GM12878 (cell line): Measurements from ENCODE around the gene MGAT4C. TPM values are rescaled to one million over a fixed set of nuclear protein-coding genes. Genes with fewer than 3 reads are reported as not detected.

Experiments
- ATAC-seq: fragments of 200-7000 bp; cut with Tn5 transposase; 3 replicates; pipeline ENCODE4 v1.9.1; 2020; ENCODE audit warnings: mild to moderate bottlenecking, moderate library complexity
- BruUV-seq: library from RNA; stranded (reverse); fragments of 400-500 nt; replicated peaks from 2 replicates; lab custom pipeline; 2021; lab: Mats Ljungman, UMichigan
- CTCF ChIA-PET: fragments of 300-600 bp; sonication (Branson Sonifier 250); formaldehyde crosslinking; extraction: SDS; loops from one replicate; lab custom pipeline; 2021; ENCODE audit warnings: inconsistent platforms; lab: Yijun Ruan, JAX
- POLR2A ChIA-PET: fragments of 350-600 bp; formaldehyde crosslinking; extraction: SDS; loops from one replicate; lab custom pipeline; 2021; ENCODE audit warnings: inconsistent platforms; lab: Charles Lee
- RAD21 ChIA-PET: fragments of 300-600 bp; sonication (Branson Sonifier 250); formaldehyde crosslinking; loops from one replicate; lab custom pipeline; 2023; ENCODE audit warnings: antibody characterized with exemption; ENCODE audit not compliant: unreplicated experiment; lab: Charles Lee
- SMC1A ChIA-PET: fragments of 300-600 bp; sonication (Branson Sonifier 250); formaldehyde crosslinking; loops from one replicate; lab custom pipeline; 2023; ENCODE audit not compliant: unreplicated experiment, uncharacterized antibody; lab: Charles Lee
- DNase-seq: peaks from one replicate; pipeline ENCODE4 v3.0.0-alpha.2; 2011; ENCODE audit warnings: low read depth, low spot score
- FAIRE-seq: peaks from 3 replicates; lab custom pipeline; 2011; peaks lifted over from hg19 to GRCh38; lab: Jason Lieb, UNC
- H2AFZ ChIP-seq: 2 replicates; pipeline ENCODE4 v1.6.0; 2011; ENCODE audit warnings: low read depth, low read length, control low read depth; ENCODE audit not compliant: control insufficient read depth
- H3K27ac ChIP-seq: 2 replicates; pipeline ENCODE4 v1.5.1; 2011; ENCODE audit warnings: control low read depth; ENCODE audit not compliant: control insufficient read depth, insufficient read depth
- H3K27me3 ChIP-seq, 2 experiments: replicated peaks in 1 of 2; 2 replicates each; pipeline versions ENCODE4 v1.6.0 to v1.6.1; 2011; ENCODE audit warnings: low read length in 1 of 2; ENCODE audit not compliant: control insufficient read depth in 2 of 2, insufficient read depth in 2 of 2
- H3K36me3 ChIP-seq, 2 experiments: 2 replicates each; pipeline ENCODE4 v1.5.1; 2011; ENCODE audit warnings: low read length in 1 of 2; ENCODE audit not compliant: control insufficient read depth in 2 of 2, insufficient read depth in 2 of 2
- H3K4me1 ChIP-seq: 2 replicates; pipeline ENCODE4 v1.6.1; 2011; ENCODE audit warnings: mild to moderate bottlenecking, low read length, moderate library complexity, mixed read lengths; ENCODE audit not compliant: control insufficient read depth, insufficient read depth
- H3K4me2 ChIP-seq: 2 replicates; pipeline ENCODE4 v1.6.0; 2011; ENCODE audit warnings: control low read depth; ENCODE audit not compliant: control insufficient read depth, insufficient read depth
- H3K4me3 ChIP-seq: fragments of 200-600 bp; sonication (generic); 2 replicates; pipeline ENCODE4 v1.5.1; 2016
- H3K79me2 ChIP-seq: 2 replicates; pipeline ENCODE4 v1.6.0; 2011; ENCODE audit warnings: low read length; ENCODE audit not compliant: control insufficient read depth, insufficient read depth
- H3K9ac ChIP-seq: 2 replicates; pipeline ENCODE4 v1.8.0; 2011; ENCODE audit warnings: low read length, control low read depth, mixed read lengths; ENCODE audit not compliant: control insufficient read depth, insufficient read depth
- H3K9me3 ChIP-seq: replicated peaks from 3 replicates; pipeline ENCODE4 v1.5.1; 2011; ENCODE audit warnings: mild to moderate bottlenecking, low read length; ENCODE audit not compliant: control insufficient read depth, insufficient read depth
- H4K20me1 ChIP-seq: 2 replicates; pipeline ENCODE4 v1.6.0; 2011; ENCODE audit not compliant: control insufficient read depth, insufficient read depth
- CBFB ChIP-seq: IDR thresholded peaks from 2 replicates; pipeline ENCODE4 v1.6.1; 2016; ENCODE audit warnings: antibody characterized with exemption, low read depth
- CREM ChIP-seq: IDR thresholded peaks from 2 replicates; pipeline ENCODE4 v1.6.1; 2014; ENCODE audit warnings: antibody characterized with exemption, low read depth
- CTCF ChIP-seq, 3 experiments: IDR thresholded peaks in 2 of 3; conservative IDR thresholded peaks in 1 of 3; 2 replicates each; pipeline ENCODE4 v1.5.1; 2011; ENCODE audit warnings: low read depth in 3 of 3, low read length in 3 of 3, mild to moderate bottlenecking in 3 of 3, control low read depth in 2 of 3, moderate library complexity in 2 of 3, inconsistent platforms in 1 of 3, mixed read lengths in 1 of 3; ENCODE audit not compliant: control insufficient read depth in 2 of 3, insufficient read depth in 1 of 3; ENCODE audit errors: extremely low read depth in 1 of 3
- DPF2 ChIP-seq: fragments of 450-650 bp; IDR thresholded peaks from 2 replicates; pipeline ENCODE4 v1.6.1; 2017; ENCODE audit warnings: mild to moderate bottlenecking
- E2F4 ChIP-seq: IDR thresholded peaks from 2 replicates; pipeline ENCODE4 v1.6.1; 2012; ENCODE audit warnings: low read depth, low read length, improper control_type of control experiment
- EZH2 ChIP-seq: IDR thresholded peaks from 2 replicates; pipeline ENCODE4 v1.6.1; 2012; ENCODE audit warnings: low read depth, mild to moderate bottlenecking, control low read depth, inconsistent platforms, low read length, borderline replicate concordance; ENCODE audit not compliant: control insufficient read depth
- HCFC1 ChIP-seq: fragments of 150-350 bp; IDR thresholded peaks from 2 replicates; pipeline ENCODE4 v1.6.1; 2014; ENCODE audit warnings: low read length
- HDAC2 ChIP-seq: fragments of 200-600 bp; sonication (generic); IDR thresholded peaks from 2 replicates; pipeline ENCODE4 v1.6.1; 2017
- IKZF2 ChIP-seq, 2 experiments: fragments of 450-650 bp; IDR thresholded peaks; 2 replicates each; pipeline ENCODE4 v1.6.1; 2017; ENCODE audit warnings: mild to moderate bottlenecking in 2 of 2, moderate library complexity in 2 of 2
- IRF4 ChIP-seq: IDR thresholded peaks from 2 replicates; pipeline ENCODE4 v1.6.1; 2011; ENCODE audit warnings: low read depth, low read length
- MYB ChIP-seq: fragments of 150-350 bp; IDR thresholded peaks from 2 replicates; pipeline ENCODE4 v1.6.1; 2014; ENCODE audit warnings: mild to moderate bottlenecking, low read depth, low read length, borderline replicate concordance
- NBN ChIP-seq: fragments of 450-650 bp; IDR thresholded peaks from 2 replicates; pipeline ENCODE4 v1.6.1; 2016
- NR2C1 ChIP-seq: fragments of 450-650 bp; IDR thresholded peaks from 2 replicates; pipeline ENCODE4 v1.6.1; 2017; ENCODE audit warnings: antibody characterized with exemption, mild to moderate bottlenecking, moderate library complexity
- NRF1 ChIP-seq: conservative IDR thresholded peaks from 2 replicates; pipeline ENCODE4 v1.6.1; 2011; ENCODE audit warnings: mild to moderate bottlenecking, low read depth, low read length, improper control_type of control experiment
- RUNX3 ChIP-seq: IDR thresholded peaks from 2 replicates; pipeline ENCODE4 v1.6.1; 2012; ENCODE audit warnings: low read length, inconsistent platforms
- ZNF274 ChIP-seq: IDR thresholded peaks from one replicate; pipeline ENCODE4 v1.8.0; 2011; ENCODE audit not compliant: insufficient read length, insufficient read depth
- WGBS: methylation state at CpG from one replicate; pipeline ENCODE4 v1.1.6; 2016; ENCODE audit warnings: low lambda C conversion rate; ENCODE audit not compliant: insufficient replicate concordance, insufficient coverage; ENCODE audit errors: missing lambda C conversion rate; 5-methylcytosine and 5-hydroxymethylcytosine counted together
- in situ Hi-C: fragments of 300-500 bp; cut with MboI; formaldehyde crosslinking; loops from 9 replicates; pipeline ENCODE4 v1.14.3; 2018; ENCODE audit warnings: mixed read lengths
- intact Hi-C: fragments of 100-400 bp; cut with micrococcal nuclease; formaldehyde crosslinking; loops from one replicate; pipeline ENCODE4 v1.14.2; 2022; ENCODE audit not compliant: unreplicated experiment
- polyA plus RNA-seq, 11 experiments: library from polyadenylated mRNA; depleted of rRNA in 4 of 11; unstranded in 6 of 11; stranded (reverse) in 5 of 11; fragments of >200 nt; fragmentation: Nextera tagmentation in 4 of 11; fragmentation: Illumina TruSeq in 1 of 11; extraction: Ambion mirVana in 4 of 11; extraction: Trizol in 1 of 11; gene quantifications; 1 replicate in 1 of 11; 2 replicates in 10 of 11; pipeline versions ENCODE4 v1.2.1 to v1.2.3, GENCODE V29; 2011 to 2016; ENCODE audit warnings: inconsistent platforms in 2 of 11, missing spikeins in 2 of 11, low read depth in 1 of 11
- total RNA-seq, 4 experiments: library from RNA; depleted of rRNA in 3 of 4; stranded (reverse); fragments of >200 nt in 3 of 4; fragmentation: Illumina TruSeq in 1 of 4; extraction: Trizol in 1 of 4; gene quantifications; 2 replicates each; pipeline versions ENCODE4 v1.2.1 to v1.2.3, GENCODE V29; 2013 to 2021
- TF ChIP-seq, protein P1 (sequence below): IDR thresholded peaks from 2 replicates; pipeline ENCODE4 v1.6.1; 2011; ENCODE audit warnings: borderline replicate concordance, low read depth, mild to moderate bottlenecking, moderate library complexity, mixed read lengths, low read length; ENCODE audit not compliant: insufficient read depth; ENCODE audit errors: extremely low read length

The MGAT4C gene
- total and polyA plus RNA-seq, 10 of the 15 experiments (the other 5 are each of a cell fraction or from before 2014, with no cell fraction given) = not detected

DNA sequence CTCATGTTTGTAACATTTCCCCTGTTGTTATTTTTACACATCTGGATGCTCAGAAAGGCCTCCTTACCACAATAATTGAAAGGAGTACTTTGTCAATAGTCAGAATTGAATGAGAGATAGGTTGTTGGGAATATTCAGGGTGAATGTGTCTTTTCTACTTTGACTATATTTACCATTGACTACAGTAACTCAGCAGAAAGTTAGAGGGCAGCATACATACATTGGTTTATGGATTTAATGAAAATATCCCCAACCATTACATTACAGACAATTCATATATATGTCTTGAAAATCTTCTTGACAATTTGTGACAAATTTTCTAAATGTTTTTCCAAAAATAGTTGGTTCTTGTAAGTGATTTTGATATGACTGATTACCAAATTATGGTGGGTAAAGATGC is 284.4 kb downstream of the MGAT4C start:
- H3K27ac ChIP-seq = no peak overlapping the region
- ChIA-PET POLR2A (no interaction called here), SMC1A (no interaction called here), CTCF (interaction anchor here (0.6 to 1.3 kb wide), 2 partner anchors 105 to 971 kb away, joined by 3 read pairs; no protein-coding TSS in a partner anchor), RAD21 (no interaction called here)
- H3K9me3 ChIP-seq = no peaks in the 10 kb centered on the region
- ATAC-seq (no peak), DNase-seq (no peak), FAIRE-seq (peak; percentile 84)
- no peak overlapping the region for H3K4me3 ChIP-seq
- H4K20me1 ChIP-seq = no peaks in the 10 kb centered on the region
- H3K9ac ChIP-seq = no peak overlapping the region
- TF ChIP-seq MYB (no peak), ZNF274 (no peak), RUNX3 (no peak), HDAC2 (no peak), EZH2 (no peak)
- no peaks in the 10 kb centered on the region for H3K36me3 ChIP-seq
- in situ Hi-C loops = no loop called here
- no TSS peak for BruUV-seq
- no peaks in the 10 kb centered on the region for H3K4me1 ChIP-seq
- no peaks in the 10 kb centered on the region for H3K27me3 ChIP-seq
- intact Hi-C loops = no loop called here
- H3K79me2 ChIP-seq = no peaks in the 10 kb centered on the region
- no peak overlapping the region for H3K4me2 ChIP-seq
- H2AFZ ChIP-seq = no peak overlapping the region

DNA sequence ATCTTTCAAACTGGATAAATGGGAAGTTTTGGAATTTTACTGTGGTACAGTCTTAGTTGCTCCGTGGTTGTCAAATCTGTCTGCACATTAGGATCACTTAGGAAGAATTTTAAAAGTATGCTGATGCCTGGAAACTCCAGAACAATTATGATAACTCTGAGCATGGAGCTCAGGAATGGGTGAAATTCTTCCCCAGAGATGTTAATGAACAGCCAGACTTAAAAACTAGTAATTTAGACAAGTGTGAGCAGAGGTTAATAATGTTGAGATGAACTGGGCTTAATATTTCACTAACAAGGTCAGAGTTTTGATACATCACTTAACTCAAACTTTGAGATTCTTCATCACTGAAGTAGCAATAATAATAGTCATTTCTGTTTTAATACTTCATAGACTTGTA is 287.6 kb downstream of the MGAT4C start:
- ChIA-PET POLR2A (no interaction called here), SMC1A (interaction anchor here (1.6 kb wide), 1 partner anchor 11 kb away, joined by 3 read pairs; no protein-coding TSS in a partner anchor), RAD21 (no interaction called here), CTCF (no interaction called here)
- no peaks in the 10 kb centered on the region for H3K36me3 ChIP-seq
- H3K79me2 ChIP-seq = no peaks in the 10 kb centered on the region
- ATAC-seq (no peak), FAIRE-seq (no peak), DNase-seq (no peak)
- no TSS peak for BruUV-seq
- no peaks in the 10 kb centered on the region for H4K20me1 ChIP-seq
- no peaks in the 10 kb centered on the region for H3K9me3 ChIP-seq
- H3K9ac ChIP-seq = no peak overlapping the region
- H3K27ac ChIP-seq = no peak overlapping the region
- no peaks in the 10 kb centered on the region for H3K4me1 ChIP-seq
- intact Hi-C loops (no loop called here), in situ Hi-C loops (no loop called here)
- no peaks in the 10 kb centered on the region for H3K27me3 ChIP-seq
- 0% methylated on average over 1 of the region's 1 CpG for WGBS
- H2AFZ ChIP-seq = no peak overlapping the region
- no peak overlapping the region for H3K4me3 ChIP-seq
- no peak overlapping the region for H3K4me2 ChIP-seq
- TF ChIP-seq E2F4 (no peak), CTCF (IDR thresholded peaks at IDR 0.05 in 2 of 3, conservative IDR thresholded peaks at IDR 0.05 in 1 of 3; ENCODE audit: control insufficient read depth in 2 of 3, extremely low read depth in 1 of 3, insufficient read depth in 1 of 3, low read depth in 3 of 3, low read length in 3 of 3) (no peak), NRF1 (no peak), DPF2 (no peak), NR2C1 (no peak), IKZF2 (IDR thresholded peaks at IDR 0.05) (no peak), IRF4 (no peak), CBFB (no peak), NBN (no peak), CREM (no peak), HCFC1 (no peak), MYB (no peak)
- TF ChIP-seq, protein P1, sequence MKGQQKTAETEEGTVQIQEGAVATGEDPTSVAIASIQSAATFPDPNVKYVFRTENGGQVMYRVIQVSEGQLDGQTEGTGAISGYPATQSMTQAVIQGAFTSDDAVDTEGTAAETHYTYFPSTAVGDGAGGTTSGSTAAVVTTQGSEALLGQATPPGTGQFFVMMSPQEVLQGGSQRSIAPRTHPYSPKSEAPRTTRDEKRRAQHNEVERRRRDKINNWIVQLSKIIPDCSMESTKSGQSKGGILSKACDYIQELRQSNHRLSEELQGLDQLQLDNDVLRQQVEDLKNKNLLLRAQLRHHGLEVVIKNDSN = no peak
